Peyer's patch (tissue), 4 donors: Measurements from ENCODE around the gene AFF2.

Experiments used
- CTCF ChIP-seq, 6 experiments: fragments of 450-650 bp in 4 of 6; fragments of 200-600 bp in 2 of 6; sonication (generic) in 1 of 6; IDR thresholded peaks; one replicate each; pipeline ENCODE4 v1.5.1; 2017 to 2019; ENCODE audit warnings: antibody characterized with exemption in 6 of 6, mild to moderate bottlenecking in 3 of 6, moderate library complexity in 1 of 6
- POLR2A ChIP-seq, 2 donors: fragments of 450-650 bp; IDR thresholded peaks; one replicate each; pipeline ENCODE4 v1.5.1; 2017; ENCODE audit warnings: antibody characterized with exemption in 2 of 2, mild to moderate bottlenecking in 2 of 2, moderate library complexity in 2 of 2

DNA sequence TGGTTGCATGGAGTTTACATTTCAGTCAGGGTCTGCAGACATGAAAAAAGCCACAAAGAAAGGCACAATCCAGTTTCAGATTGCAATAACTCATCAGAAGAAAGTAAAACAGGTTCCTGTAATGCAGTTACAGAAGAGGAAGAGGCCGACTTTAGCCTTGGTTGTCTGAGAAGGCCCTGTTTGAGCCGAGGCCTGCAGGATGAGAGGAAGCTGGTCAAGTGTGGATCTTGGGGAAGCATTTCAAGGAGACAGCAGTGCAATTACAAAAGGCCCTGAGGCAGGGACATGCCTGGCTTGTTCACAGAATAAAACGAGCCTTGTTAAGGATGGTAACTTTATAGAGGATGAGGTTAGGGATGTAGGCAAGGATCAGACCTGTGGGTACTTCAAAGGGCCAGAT is 62.4 kb downstream of the AFF2 start:
- TF ChIP-seq CTCF (IDR thresholded peaks at IDR 0.05) = no peak
- TF ChIP-seq POLR2A (IDR thresholded peaks at IDR 0.05) = no peak
